ENCODE data around the gene BTD.

BTD gene

GRCh38 chr3:15637131-15637951 is 35.8 kb downstream of the BTD start:
- no peak for DNase-seq

- no peak for DNase-seq
Observed at GRCh38 chr3:15638193-15638890, 36.8 kb downstream of the BTD start.

DNA sequence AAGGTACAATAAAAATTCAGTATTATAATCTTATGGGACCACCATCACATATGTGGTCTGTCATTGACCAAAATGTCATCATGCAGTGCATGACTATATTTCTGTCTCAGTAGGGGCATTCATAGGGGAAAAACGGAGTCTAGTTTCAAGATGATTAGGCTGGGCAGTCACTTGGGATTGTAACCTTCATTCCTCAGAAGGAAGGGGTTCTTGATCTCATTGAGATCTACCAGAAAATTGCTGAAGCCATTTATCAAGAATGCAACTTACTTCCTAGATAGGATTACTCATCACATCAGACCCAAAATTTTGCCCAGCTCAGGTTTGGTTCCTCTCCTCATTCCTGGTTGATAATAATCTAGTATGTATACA is 37.3 kb downstream of the BTD start:
- no peak for DNase-seq

- no peak for DNase-seq
Observed at GRCh38 chr3:15645246-15645645, 43.7 kb downstream of the BTD start.

DNA sequence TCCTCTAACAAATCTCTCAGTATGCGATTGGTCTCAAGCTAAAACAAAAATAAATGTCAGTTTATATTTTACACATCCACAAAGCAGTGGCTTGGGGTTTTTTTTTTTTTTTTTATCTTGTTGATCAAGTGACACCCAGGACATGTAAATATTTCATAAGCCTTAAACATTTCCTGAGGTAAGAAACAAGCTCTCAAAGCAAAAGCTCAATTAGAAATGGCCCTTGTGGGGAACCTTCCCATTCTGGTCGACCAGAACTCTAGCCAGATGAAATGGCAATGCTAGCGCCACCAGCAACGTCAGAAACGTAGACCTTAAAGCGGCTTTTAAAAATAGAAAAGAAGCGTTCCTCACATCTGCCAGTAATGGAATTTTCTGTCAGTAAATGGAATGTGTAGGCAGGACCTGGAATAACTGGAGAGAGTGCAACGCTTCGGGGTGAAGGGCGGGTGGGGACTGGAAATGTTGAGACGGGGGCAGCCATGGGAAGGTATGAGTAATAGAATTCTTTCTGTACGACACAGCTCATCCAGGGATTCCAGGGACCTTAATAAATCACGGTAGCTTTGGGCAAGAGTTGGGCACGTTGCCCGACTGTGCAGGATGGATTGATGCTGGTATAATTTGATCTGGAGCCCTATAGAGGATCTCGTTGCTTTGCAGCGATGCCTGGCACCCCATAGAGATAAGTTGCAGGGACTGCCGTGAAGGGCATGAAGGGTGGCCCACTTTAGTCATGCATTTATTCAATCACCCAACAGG is 44.4 kb downstream of the BTD start:
- no peak for DNase-seq

DNA sequence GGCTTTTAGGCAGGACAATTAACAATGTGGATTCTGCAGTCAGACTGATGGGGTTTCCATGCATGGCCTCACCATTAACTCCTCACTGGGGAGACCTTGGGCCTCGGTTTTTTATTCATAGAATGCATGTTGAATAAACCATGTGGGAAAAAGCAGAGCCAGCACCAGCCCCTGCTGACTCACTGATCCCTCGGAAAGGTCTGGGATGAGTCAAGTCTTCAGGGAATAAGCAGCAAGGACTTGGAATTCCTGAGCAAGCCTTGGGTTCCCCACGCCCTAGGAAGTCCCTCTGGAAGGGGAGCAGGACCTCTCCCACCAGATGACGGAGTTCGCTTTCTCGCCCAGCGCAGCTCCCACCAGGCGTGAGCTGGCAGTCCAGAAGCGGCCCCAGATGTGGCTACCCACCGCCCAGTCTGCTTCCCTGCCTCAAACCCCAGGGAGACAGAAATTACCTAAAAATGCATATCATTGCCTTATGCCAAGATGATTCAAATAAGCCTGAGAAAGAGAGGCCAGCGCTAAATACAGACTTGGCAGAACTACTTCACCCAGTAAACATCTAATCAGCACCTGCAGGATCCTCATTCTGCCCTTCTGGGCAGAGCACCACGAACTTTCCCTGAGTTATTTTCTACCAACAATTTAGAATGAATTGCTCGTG is 45.4 kb downstream of the BTD start:
- DNase-seq: no peak

- peak; percentile 32 for DNase-seq
Observed at GRCh38 chr3:15647611-15648167, 46.1 kb downstream of the BTD start.

DNA sequence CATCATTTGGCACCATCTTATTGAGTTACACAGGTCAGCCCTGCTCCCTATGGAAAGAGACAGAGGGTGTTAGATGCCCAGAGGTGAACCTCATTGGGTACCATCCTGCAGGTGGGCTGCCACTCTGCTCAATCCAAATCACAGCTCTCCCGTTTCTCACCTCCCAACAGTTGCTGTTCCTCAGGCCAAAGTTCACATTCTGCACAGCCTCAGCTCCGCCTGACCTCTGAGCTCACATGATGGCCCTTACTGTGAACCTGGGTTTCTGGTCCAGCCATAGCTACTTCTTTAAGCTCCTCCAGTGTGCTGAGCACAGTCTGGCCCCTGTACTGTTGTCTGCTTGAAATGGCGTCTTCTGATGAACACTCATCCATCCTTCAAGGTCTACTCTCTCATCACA is 47.8 kb downstream of the BTD start:
- DNase-seq: no peak

GRCh38 chr3:15649858-15650257 is 48.3 kb downstream of the BTD start:
- DNase-seq: no peak

DNA sequence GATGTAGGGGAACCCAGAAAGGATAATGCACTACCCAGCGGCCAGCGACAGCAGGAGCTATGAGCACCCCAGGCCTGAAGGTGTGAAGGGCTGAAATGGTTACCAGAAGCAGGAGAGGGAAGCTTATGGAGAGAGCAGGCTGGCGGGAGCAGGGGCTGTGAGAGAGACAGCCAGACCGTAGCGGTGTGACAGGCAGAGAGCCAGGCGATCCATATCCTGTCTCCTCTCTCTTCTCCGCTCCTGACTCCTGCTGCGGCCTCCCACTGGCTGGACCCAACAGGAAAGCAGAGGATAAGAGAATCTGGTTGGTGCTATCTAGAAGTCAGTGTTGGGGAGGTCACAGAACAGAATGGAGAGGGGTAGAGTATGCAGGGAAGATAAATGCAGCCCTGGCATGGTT is 49.9 kb downstream of the BTD start:
- no peak for DNase-seq

- no peak for DNase-seq
Observed at GRCh38 chr3:15653321-15653720, 51.8 kb downstream of the BTD start.

DNA sequence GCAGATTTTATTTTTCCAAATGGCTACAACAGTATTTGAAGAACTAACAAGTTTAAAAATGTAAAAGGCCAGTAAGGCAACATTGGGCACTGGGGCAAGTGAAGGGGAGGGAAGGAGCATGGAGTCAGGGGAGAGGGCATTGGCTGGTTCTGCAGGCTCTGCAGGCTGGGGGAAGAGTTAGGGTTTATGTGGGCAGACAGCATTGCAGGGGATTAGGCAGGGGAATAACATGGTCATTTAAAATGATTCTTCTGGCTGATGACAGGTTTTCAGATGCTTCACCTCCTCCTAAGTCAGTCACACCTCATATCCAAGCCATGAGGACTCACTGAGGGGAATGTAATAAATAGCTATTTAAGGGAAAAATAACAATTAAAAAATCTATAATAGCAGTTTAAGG is 52.6 kb downstream of the BTD start:
- no peak for DNase-seq

DNA sequence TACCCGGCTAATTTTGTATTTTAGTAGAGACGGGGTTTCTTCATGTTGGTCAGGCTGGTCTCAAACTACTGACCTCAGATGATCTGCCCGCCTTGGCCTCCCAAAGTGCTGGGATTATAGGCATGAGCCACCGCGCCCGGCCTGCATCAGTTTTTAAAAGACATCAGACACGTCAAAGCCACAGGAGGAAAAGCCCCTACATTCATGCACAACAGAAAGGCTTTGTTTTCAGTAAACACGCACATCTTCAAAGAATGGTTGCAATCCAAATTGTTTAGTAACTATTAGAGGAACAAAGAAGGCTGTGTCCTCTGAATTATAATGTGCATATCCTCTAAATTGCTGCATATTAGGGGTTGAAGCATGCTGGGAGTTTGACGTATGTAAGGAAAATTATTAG is 53.3 kb downstream of the BTD start:
- DNase-seq: no peak

GRCh38 chr3:15656342-15656741 is 54.8 kb downstream of the BTD start:
- DNase-seq: no peak

GRCh38 chr3:15657016-15657415 is 55.5 kb downstream of the BTD start:
- no peak for DNase-seq

DNA sequence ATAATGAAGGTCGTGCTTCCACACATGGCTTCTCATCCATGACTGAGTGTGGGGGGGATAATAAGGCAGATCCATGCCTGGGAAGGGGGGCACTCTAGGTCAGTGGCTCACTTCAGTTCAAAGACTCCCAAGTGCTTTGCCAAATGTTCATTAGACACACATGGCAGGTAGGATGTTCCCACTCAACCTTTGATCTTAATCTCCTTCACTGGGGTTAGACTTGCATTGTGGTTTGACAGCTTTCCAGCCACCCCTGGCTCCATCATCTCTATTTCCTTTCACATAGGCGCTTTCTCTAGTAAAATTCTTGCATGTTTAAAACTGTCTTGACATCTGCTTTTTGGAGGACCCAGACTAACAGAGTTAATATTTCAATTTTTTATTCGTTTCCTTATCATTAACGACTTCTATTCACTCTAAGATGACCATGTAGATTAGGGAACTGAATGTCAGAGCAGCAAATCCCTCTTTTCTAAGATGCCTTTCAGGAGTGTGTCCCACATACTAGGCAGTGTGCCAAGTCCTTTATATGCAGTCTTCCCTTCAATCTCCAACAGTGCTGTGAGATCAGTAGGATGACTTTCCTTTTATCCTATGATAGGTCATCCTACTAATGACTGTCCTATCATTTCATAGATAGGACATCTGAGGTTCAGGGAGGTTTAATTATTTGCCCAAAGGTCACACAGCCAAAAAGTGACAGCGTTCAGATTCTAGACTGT is 57.9 kb downstream of the BTD start:
- DNase-seq: no peak

DNA sequence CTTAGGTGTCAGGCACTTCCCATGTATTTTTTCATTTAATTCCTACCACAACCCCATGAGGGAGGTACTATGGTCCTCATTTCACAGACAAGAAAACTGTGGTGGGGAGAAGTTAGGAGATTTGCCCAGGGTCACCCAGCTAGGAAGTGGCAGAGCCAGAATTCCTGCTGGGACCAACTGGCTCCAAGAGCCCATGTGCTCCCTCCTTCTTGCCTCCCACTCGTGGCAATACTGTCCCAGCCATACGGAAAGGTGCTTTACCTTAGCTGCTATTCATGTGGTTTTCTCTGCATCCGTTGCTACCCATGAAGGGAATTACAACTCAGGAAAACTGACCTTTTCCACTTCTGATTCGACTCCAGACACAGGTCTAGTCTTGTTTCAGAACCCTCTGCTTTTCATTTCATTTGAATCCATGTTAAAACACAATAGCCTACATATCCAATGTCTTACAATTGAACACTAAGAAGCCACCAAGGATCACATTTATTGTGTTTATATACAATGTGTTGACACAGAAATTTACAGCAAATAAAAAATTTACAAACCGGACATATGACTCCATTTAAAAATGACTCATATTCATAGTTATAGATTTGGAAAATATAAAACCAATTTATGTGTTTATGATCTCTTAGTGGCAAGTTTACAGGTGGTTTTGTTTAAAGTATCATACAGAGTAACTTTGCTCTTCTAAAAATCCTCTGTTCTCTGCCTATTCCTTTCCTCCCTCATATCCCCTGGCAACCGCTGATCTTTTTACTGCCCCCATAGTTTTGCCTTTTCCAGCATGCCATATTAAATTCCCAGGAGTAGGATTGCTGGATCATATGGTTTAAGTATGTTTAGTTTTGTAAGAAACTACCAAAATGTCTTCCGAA is 58.8 kb downstream of the BTD start:
- DNase-seq: no peak

DNA sequence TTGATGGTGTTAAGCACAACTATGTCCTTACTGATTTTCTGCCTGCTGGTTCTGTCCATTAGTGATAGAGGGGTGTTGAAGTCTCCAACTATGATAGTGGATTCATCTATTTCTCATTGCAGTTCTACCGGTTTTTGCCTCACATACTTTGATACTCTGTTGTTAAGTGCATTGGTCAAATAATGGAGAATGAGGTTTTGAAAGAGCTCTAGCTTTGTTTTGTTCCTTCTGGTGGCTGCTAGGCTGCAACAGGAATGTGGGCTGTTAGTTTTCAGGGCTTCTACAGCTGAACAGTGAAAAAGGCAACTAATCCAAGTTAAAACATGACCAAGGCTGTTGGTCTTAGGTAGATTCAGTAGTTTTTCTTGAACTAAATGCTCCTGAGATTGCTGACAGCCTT is 62.6 kb downstream of the BTD start:
- no peak for DNase-seq

DNA sequence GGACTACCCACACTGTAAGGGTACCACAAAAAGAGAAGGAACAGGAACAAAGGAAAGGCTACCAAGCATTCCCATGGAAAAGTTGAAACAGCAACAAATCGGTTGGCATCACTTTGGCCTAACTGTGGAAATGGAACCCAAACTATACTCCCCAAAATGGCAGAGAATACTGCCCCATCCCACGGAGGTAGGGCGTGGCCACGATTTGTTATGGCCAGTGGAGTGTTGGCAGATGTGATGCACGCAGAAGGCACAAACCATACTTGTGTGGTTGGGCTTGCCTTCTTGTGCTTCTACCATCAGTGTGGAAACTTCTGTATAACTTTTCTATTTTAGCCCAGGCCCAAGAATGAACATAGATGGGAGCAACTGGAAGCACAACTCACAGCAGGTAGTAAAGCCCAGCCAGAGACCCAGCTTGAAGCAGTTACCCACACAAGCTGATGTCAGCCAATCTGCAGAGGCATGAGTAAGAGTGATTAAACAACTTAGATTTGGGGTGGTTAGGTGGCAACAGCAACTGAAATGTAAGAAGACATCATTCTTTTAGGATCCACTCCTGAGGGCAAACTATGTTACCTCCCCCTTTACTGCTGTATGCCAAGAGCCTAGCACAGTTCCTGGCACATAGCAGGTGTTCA is 64.1 kb downstream of the BTD start:
- no peak for DNase-seq

- no peak for DNase-seq
Observed at GRCh38 chr3:15666277-15666676, 64.7 kb downstream of the BTD start.

DNA sequence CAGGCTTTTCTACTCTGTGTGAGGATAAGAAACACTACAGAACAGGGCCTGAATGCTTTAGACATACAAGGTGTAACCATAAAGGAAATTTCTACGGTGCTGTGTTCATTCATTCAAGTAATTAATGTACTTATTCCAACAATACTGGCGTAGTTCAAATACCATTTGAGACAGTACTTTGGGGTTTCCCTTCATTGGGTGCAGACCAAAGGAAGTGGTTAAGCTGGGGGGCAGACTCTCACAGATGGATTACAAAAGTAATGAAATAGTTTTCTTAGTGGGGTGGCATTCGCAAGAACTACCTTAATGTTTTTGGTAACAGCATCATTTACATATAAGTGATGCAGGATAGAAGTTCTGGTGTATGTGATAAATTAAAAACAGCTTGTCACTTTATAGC is 65.9 kb downstream of the BTD start:
- no peak for DNase-seq

All from activated CD4-positive, alpha-beta T cell treated with anti-CD3 and anti-CD28 coated beads, Interleukin-2, amount 50 U/mL, for 1 hour (primary cell).